H9 (cell line): ENCODE data around the gene FLNA. TPM values are rescaled to one million over a fixed set of nuclear protein-coding genes. Genes with fewer than 3 reads are reported as not detected.

Experiments
- DNase-seq: peaks from one replicate; pipeline ENCODE4 v3.0.0-alpha.2; 2017
- H2AFZ ChIP-seq: one replicate; pipeline ENCODE4 v1.6.1; 2013; ENCODE audit warnings: mild to moderate bottlenecking, low read length, control low read depth, moderate library complexity
- H2AK5ac ChIP-seq: 2 replicates; pipeline ENCODE4 v1.6.1; 2013; ENCODE audit warnings: low read length, control low read depth, mixed read lengths; ENCODE audit not compliant: insufficient read length
- H2BK120ac ChIP-seq: one replicate; pipeline ENCODE4 v1.6.1; 2013; ENCODE audit warnings: low read depth, mild to moderate bottlenecking, low read length, control low read depth, inconsistent platforms; ENCODE audit not compliant: poor library complexity, severe bottlenecking
- H2BK12ac ChIP-seq: 2 replicates; pipeline ENCODE4 v1.6.1; 2013; ENCODE audit warnings: low read length, control low read depth, mixed read lengths, low read depth; ENCODE audit not compliant: insufficient read length
- H2BK15ac ChIP-seq: 2 replicates; pipeline ENCODE4 v1.6.1; 2013; ENCODE audit warnings: low read depth, low read length, control low read depth
- H2BK20ac ChIP-seq: one replicate; pipeline ENCODE4 v1.6.1; 2013; ENCODE audit warnings: low read depth, mild to moderate bottlenecking, low read length, control low read depth, inconsistent platforms; ENCODE audit not compliant: poor library complexity, severe bottlenecking
- H2BK5ac ChIP-seq: 2 replicates; pipeline ENCODE4 v1.6.1; 2013; ENCODE audit warnings: low read length, control low read depth, mixed read lengths; ENCODE audit not compliant: insufficient read length
- H3K14ac ChIP-seq: 2 replicates; pipeline ENCODE4 v1.6.1; 2013; ENCODE audit warnings: low read length, control low read depth; ENCODE audit not compliant: insufficient read depth
- H3K18ac ChIP-seq: 2 replicates; pipeline ENCODE4 v1.6.1; 2013; ENCODE audit warnings: low read depth, mild to moderate bottlenecking, mixed read lengths, low read length, control low read depth; ENCODE audit not compliant: insufficient read length
- H3K23ac ChIP-seq: 2 replicates; pipeline ENCODE4 v1.6.1; 2013; ENCODE audit warnings: low read length, control low read depth, mixed read lengths, low read depth; ENCODE audit not compliant: insufficient read length
- H3K23me2 ChIP-seq: 2 replicates; pipeline ENCODE4 v1.6.1; 2013; ENCODE audit warnings: low read depth, mild to moderate bottlenecking, mixed read lengths, low read length, control low read depth; ENCODE audit not compliant: insufficient read length, poor library complexity, severe bottlenecking
- H3K27ac ChIP-seq: 2 replicates; pipeline ENCODE4 v1.5.1; 2013; ENCODE audit warnings: low read length, control low read depth, mixed read lengths, low read depth; ENCODE audit not compliant: insufficient read length
- H3K27me3 ChIP-seq: 2 replicates; pipeline ENCODE4 v1.6.1; 2013; ENCODE audit warnings: low read length, control low read depth, inconsistent platforms; ENCODE audit not compliant: insufficient read depth
- H3K4ac ChIP-seq: 2 replicates; pipeline ENCODE4 v1.6.1; 2013; ENCODE audit warnings: low read depth, mild to moderate bottlenecking, control low read depth, inconsistent platforms, low read length, moderate library complexity
- H3K4me1 ChIP-seq: 2 replicates; pipeline ENCODE4 v1.6.1; 2013; ENCODE audit warnings: low read length, control low read depth, inconsistent platforms; ENCODE audit not compliant: insufficient read depth
- H3K4me2 ChIP-seq: 2 replicates; pipeline ENCODE4 v1.6.1; 2013; ENCODE audit warnings: low read length, control low read depth, mixed read lengths; ENCODE audit not compliant: insufficient read length, insufficient read depth
- H3K56ac ChIP-seq: 2 replicates; pipeline ENCODE4 v1.6.1; 2013; ENCODE audit warnings: low read depth, mild to moderate bottlenecking, mixed read lengths, low read length, control low read depth; ENCODE audit not compliant: insufficient read length
- H3K79me1 ChIP-seq: 2 replicates; pipeline ENCODE4 v1.6.1; 2013; ENCODE audit warnings: low read depth, mild to moderate bottlenecking, moderate library complexity, low read length, control low read depth, inconsistent platforms; ENCODE audit not compliant: insufficient read depth, poor library complexity, severe bottlenecking
- H3K79me2 ChIP-seq: 2 replicates; pipeline ENCODE4 v1.6.1; 2013; ENCODE audit warnings: low read length, control low read depth, inconsistent platforms; ENCODE audit not compliant: insufficient read depth
- H3K9ac ChIP-seq: 2 replicates; pipeline ENCODE4 v1.6.1; 2013; ENCODE audit warnings: low read length, control low read depth, mixed read lengths; ENCODE audit not compliant: insufficient read length; ENCODE audit errors: extremely low read depth
- H3K9me3 ChIP-seq: one replicate; pipeline ENCODE4 v1.6.1; 2013; ENCODE audit warnings: low read depth, low read length, inconsistent platforms; ENCODE audit not compliant: control insufficient read depth
- H3T11ph ChIP-seq: one replicate; pipeline ENCODE4 v1.6.1; 2013; ENCODE audit warnings: mild to moderate bottlenecking, low read length, control low read depth, inconsistent platforms
- H4K20me1 ChIP-seq: one replicate; pipeline ENCODE4 v1.6.1; 2013; ENCODE audit not compliant: control insufficient read depth, insufficient read length, insufficient read depth
- H4K5ac ChIP-seq: 2 replicates; pipeline ENCODE4 v1.6.1; 2013; ENCODE audit warnings: low read depth, mild to moderate bottlenecking, mixed read lengths, low read length, control low read depth; ENCODE audit not compliant: insufficient read length
- H4K8ac ChIP-seq: replicated peaks from 2 replicates; pipeline ENCODE4 v1.6.1; 2013; ENCODE audit warnings: low read length, control low read depth, mixed read lengths, low read depth; ENCODE audit not compliant: insufficient read length
- H4K91ac ChIP-seq: 2 replicates; pipeline ENCODE4 v1.6.1; 2013; ENCODE audit warnings: low read depth, mild to moderate bottlenecking, moderate library complexity, mixed read lengths, low read length, control low read depth; ENCODE audit not compliant: insufficient read length
- H3K27ac Mint-ChIP-seq, 3 experiments: 2 replicates in 2 of 3; 3 replicates in 1 of 3; pipeline ENCODE4 v1.8.0; 2020 to 2021; ENCODE audit warnings: mixed read lengths in 3 of 3, mild to moderate bottlenecking in 1 of 3, moderate library complexity in 1 of 3
- H3K27me3 Mint-ChIP-seq: 2 replicates; pipeline ENCODE4 v1.8.0; 2021; ENCODE audit warnings: low read depth, mild to moderate bottlenecking, moderate library complexity, mixed read lengths
- H3K36me3 Mint-ChIP-seq, 3 experiments: 2 replicates in 2 of 3; 3 replicates in 1 of 3; pipeline ENCODE4 v1.8.0; 2020 to 2021; ENCODE audit warnings: low read depth in 3 of 3, mixed read lengths in 3 of 3; ENCODE audit not compliant: insufficient read depth in 1 of 3
- H3K4me1 Mint-ChIP-seq, 2 experiments: 2 replicates each; pipeline ENCODE4 v1.8.0; 2020; ENCODE audit warnings: mixed read lengths in 2 of 2
- H3K4me3 Mint-ChIP-seq, 2 experiments: 2 replicates in 1 of 2; 3 replicates in 1 of 2; pipeline ENCODE4 v1.8.0; 2020 to 2021; ENCODE audit warnings: mild to moderate bottlenecking in 2 of 2, mixed read lengths in 2 of 2, moderate library complexity in 1 of 2
- H3K9me3 Mint-ChIP-seq, 2 experiments: 2 replicates in 1 of 2; 3 replicates in 1 of 2; pipeline ENCODE4 v1.8.0; 2020; ENCODE audit warnings: mild to moderate bottlenecking in 2 of 2, mixed read lengths in 2 of 2, moderate library complexity in 1 of 2
- CTCF ChIP-seq: fragments of 200-600 bp; sonication (generic); conservative IDR thresholded peaks from 3 replicates; pipeline ENCODE4 v1.8.0; 2021; ENCODE audit warnings: antibody characterized with exemption, mild to moderate bottlenecking
- WGBS: extraction: QIAGEN DNeasy Blood & Tissue Kit; methylation state at CpG from one replicate; pipeline ENCODE4 v1.1.7; 2013; ENCODE audit warnings: missing lambda C conversion rate, low lambda C conversion rate, mixed read lengths; ENCODE audit not compliant: insufficient read length; ENCODE audit errors: extremely low coverage; 5-methylcytosine and 5-hydroxymethylcytosine counted together
- total RNA-seq: library from RNA; stranded (reverse); gene quantifications from 2 replicates; pipeline ENCODE4 v1.2.1, GENCODE V29; 2021

FLNA gene
- total RNA-seq, 1 experiment from 2014 or later: 957 TPM

DNA sequence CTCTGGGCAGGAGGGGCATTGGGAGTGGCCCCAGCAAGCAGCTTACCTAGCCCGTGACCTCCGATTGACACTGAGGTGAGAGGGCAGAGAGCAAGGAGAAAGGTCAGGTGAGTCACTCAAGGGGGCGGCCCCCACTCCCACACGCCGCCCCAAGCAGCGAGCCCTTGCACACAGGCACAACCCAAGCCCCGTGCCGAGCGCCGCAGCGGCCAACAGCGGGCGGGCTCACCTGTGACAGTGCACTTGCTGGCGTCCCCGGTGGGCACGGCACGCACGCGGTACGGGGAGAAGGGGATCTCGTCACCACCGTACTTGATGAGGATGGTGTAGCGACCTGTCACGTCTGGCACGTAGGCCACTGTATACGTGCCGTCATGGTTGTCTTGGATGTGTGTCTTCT is 17.2 kb downstream of the FLNA start:
- H3K36me3 Mint-ChIP-seq: peaks cover 31 to 85% (median 82%) of the 10 kb centered on the region in 3 experiments
- no peaks in the 10 kb centered on the region for H3K79me2 ChIP-seq
- no peak overlapping the region for H4K91ac ChIP-seq
- H3K27ac ChIP-seq: no peak overlapping the region
- no peak overlapping the region for H3K4me3 Mint-ChIP-seq
- no peak for DNase-seq
- no CpG with 5 or more reads among the region's 27 CpGs for WGBS
- H3K79me1 ChIP-seq: no peaks in the 10 kb centered on the region
- H3K18ac ChIP-seq: no peak overlapping the region
- TF ChIP-seq CTCF: no peak
- peaks cover 3% of the 10 kb centered on the region for H4K20me1 ChIP-seq
- no peak overlapping the region for H2BK5ac ChIP-seq
- no peak overlapping the region for H3K23ac ChIP-seq
- H3T11ph ChIP-seq: no peak overlapping the region
- no peak overlapping the region for H2AFZ ChIP-seq
- no peak overlapping the region for H3K56ac ChIP-seq
- H4K8ac ChIP-seq: no peak overlapping the region
- H3K27me3 ChIP-seq: no peaks in the 10 kb centered on the region
- no peaks in the 10 kb centered on the region for H3K4me1 ChIP-seq
- no peak overlapping the region for H2BK12ac ChIP-seq
- no peak overlapping the region for H2BK120ac ChIP-seq
- no peak overlapping the region for H3K9ac ChIP-seq
- peaks cover 22% of the 10 kb centered on the region for H3K9me3 ChIP-seq
- H2BK15ac ChIP-seq: no peak overlapping the region
- H3K9me3 Mint-ChIP-seq: peaks cover 51 to 68% of the 10 kb centered on the region in 2 experiments
- no peak overlapping the region for H2BK20ac ChIP-seq
- H3K27me3 Mint-ChIP-seq: peaks cover 2% of the 10 kb centered on the region
- H3K4me1 Mint-ChIP-seq: no peaks in the 10 kb centered on the region
- no peak overlapping the region for H4K5ac ChIP-seq
- no peak overlapping the region for H3K4ac ChIP-seq
- no peak overlapping the region for H3K14ac ChIP-seq
- no peak overlapping the region for H3K4me2 ChIP-seq
- H3K27ac Mint-ChIP-seq: 0 out of 7 replicates have a peak overlapping the region, but pooled peaks of 1 of the 3 experiments have one; percentile 57
- H3K23me2 ChIP-seq: peaks cover 3% of the 10 kb centered on the region
- no peak overlapping the region for H2AK5ac ChIP-seq
